K562 (cell line): Measurements from ENCODE around the gene DOCK7. TPM values are rescaled to one million over a fixed set of nuclear protein-coding genes. Genes with fewer than 3 reads are reported as not detected.

Experiments
- BACH1 ChIP-seq: fragments of 200-800 bp; sonication (Bioruptor generic); IDR thresholded peaks from 2 replicates; pipeline ENCODE4 v1.6.1; 2016; ENCODE audit warnings: missing genetic modification characterization, missing compliant biosample characterization
- BCLAF1 ChIP-seq, 2 experiments: fragments of 450-650 bp in 1 of 2; IDR thresholded peaks; 2 replicates each; pipeline ENCODE4 v1.6.1; 2011 to 2017; ENCODE audit warnings: low read depth in 2 of 2, antibody characterized with exemption in 1 of 2, borderline replicate concordance in 1 of 2, low read length in 1 of 2, mild to moderate bottlenecking in 1 of 2, mixed read lengths in 1 of 2; ENCODE audit not compliant: control insufficient read depth in 1 of 2
- BDP1 ChIP-seq: IDR thresholded peaks from 3 replicates; pipeline ENCODE4 v1.6.1; 2011; ENCODE audit not compliant: insufficient read length, insufficient read depth
- EZH2 ChIP-seq: IDR thresholded peaks from 2 replicates; pipeline ENCODE4 v1.6.1; 2012; ENCODE audit warnings: low read depth, mild to moderate bottlenecking, inconsistent platforms, low read length, borderline replicate concordance
- GABPA ChIP-seq: fragments of 200-800 bp; sonication (Bioruptor generic); conservative IDR thresholded peaks from 2 replicates; pipeline ENCODE4 v1.6.1; 2016; ENCODE audit warnings: low read depth, missing genetic modification characterization, missing compliant biosample characterization
- KAT8 ChIP-seq: fragments of 450-650 bp; IDR thresholded peaks from 2 replicates; pipeline ENCODE4 v1.6.1; 2016; ENCODE audit warnings: low read depth, mild to moderate bottlenecking
- ZNF282 ChIP-seq: sonication (generic); formaldehyde crosslinking; IDR thresholded peaks from 2 replicates; pipeline ENCODE4 v1.8.1; 2023; ENCODE audit warnings: missing genetic modification reagents
- polyA plus RNA-seq, 8 experiments: library from polyadenylated mRNA; depleted of rRNA in 4 of 8; stranded (reverse) in 5 of 8; unstranded in 3 of 8; fragments of >200 nt; fragmentation: Nextera tagmentation in 2 of 8; fragmentation: Illumina TruSeq in 1 of 8; extraction: Ambion mirVana in 2 of 8; extraction: Trizol in 1 of 8; gene quantifications; 2 replicates each; pipeline versions ENCODE4 v1.2.1 to v1.2.3, GENCODE V29; 2011 to 2014; ENCODE audit warnings: inconsistent platforms in 1 of 8, missing spikeins in 1 of 8
- total RNA-seq, 7 experiments: library from RNA; depleted of rRNA in 6 of 7; stranded (reverse); fragments of >200 nt in 6 of 7; fragmentation: Illumina TruSeq in 2 of 7; extraction: Trizol in 2 of 7; gene quantifications; 2 replicates each; pipeline versions ENCODE4 v1.2.1 to v1.2.3, GENCODE V29; 2011 to 2021; ENCODE audit warnings: low replicate concordance in 1 of 7
- TF ChIP-seq, protein P1 (sequence below): fragments of 250-450 bp; sonication (Bioruptor Pico); IDR thresholded peaks from 2 replicates; pipeline ENCODE4 v1.4.0; 2020
- TF ChIP-seq, protein P2 (sequence below): sonication (generic); IDR thresholded peaks from 2 replicates; pipeline ENCODE4 v1.6.1; 2016
- TF ChIP-seq, protein P3 (sequence below): fragments of 250-450 bp; sonication (Bioruptor Pico); IDR thresholded peaks from 2 replicates; pipeline ENCODE4 v1.5.1; 2021; ENCODE audit warnings: mild to moderate bottlenecking

DOCK7 gene
- total and polyA plus RNA-seq, 9 of the 15 experiments (the other 6 are each of a cell fraction or from before 2014, with no cell fraction given): 4.9 to 35.1 (median 12.6) TPM

- TF ChIP-seq, protein P1, sequence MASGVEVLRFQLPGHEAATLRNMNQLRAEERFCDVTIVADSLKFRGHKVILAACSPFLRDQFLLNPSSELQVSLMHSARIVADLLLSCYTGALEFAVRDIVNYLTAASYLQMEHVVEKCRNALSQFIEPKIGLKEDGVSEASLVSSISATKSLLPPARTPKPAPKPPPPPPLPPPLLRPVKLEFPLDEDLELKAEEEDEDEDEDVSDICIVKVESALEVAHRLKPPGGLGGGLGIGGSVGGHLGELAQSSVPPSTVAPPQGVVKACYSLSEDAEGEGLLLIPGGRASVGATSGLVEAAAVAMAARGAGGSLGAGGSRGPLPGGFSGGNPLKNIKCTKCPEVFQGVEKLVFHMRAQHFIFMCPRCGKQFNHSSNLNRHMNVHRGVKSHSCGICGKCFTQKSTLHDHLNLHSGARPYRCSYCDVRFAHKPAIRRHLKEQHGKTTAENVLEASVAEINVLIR (CRISPR knock-in tag): no peak
- no peak for TF ChIP-seq KAT8
- TF ChIP-seq, protein P2, sequence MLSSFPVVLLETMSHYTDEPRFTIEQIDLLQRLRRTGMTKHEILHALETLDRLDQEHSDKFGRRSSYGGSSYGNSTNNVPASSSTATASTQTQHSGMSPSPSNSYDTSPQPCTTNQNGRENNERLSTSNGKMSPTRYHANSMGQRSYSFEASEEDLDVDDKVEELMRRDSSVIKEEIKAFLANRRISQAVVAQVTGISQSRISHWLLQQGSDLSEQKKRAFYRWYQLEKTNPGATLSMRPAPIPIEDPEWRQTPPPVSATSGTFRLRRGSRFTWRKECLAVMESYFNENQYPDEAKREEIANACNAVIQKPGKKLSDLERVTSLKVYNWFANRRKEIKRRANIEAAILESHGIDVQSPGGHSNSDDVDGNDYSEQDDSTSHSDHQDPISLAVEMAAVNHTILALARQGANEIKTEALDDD: no peak
- no peak for TF ChIP-seq BDP1
- peak; percentile 80 for TF ChIP-seq GABPA
- no peak for TF ChIP-seq BACH1 (tag)
- no peak for TF ChIP-seq EZH2
- TF ChIP-seq, protein P3, sequence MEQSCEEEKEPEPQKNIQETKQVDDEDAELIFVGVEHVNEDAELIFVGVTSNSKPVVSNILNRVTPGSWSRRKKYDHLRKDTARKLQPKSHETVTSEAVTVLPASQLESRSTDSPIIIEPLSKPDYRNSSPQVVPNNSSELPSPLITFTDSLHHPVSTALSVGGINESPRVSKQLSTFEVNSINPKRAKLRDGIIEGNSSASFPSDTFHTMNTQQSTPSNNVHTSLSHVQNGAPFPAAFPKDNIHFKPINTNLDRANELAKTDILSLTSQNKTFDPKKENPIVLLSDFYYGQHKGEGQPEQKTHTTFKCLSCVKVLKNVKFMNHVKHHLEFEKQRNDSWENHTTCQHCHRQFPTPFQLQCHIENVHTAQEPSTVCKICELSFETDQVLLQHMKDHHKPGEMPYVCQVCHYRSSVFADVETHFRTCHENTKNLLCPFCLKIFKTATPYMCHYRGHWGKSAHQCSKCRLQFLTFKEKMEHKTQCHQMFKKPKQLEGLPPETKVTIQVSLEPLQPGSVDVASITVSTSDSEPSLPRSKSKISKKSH (CRISPR knock-in tag): no peak
- no peak for TF ChIP-seq BCLAF1 (IDR thresholded peaks at IDR 0.05; ENCODE audit: borderline replicate concordance in 1 of 2, control insufficient read depth in 1 of 2, low read depth in 2 of 2, low read length in 1 of 2)
- no peak for TF ChIP-seq ZNF282 (CRISPR knock-in tag)
These were observed 252.1 kb downstream of the DOCK7 start (continued) for GRCh38 chr1:62436039-62436465.
